Raji (cell line): ENCODE data around the gene EZR.

Source experiments
- POLR2A ChIP-seq: IDR thresholded peaks from 2 replicates; pipeline ENCODE4 v1.6.1; 2011; ENCODE audit warnings: low read depth, low read length, control low read depth; ENCODE audit not compliant: insufficient read depth

The EZR gene

DNA sequence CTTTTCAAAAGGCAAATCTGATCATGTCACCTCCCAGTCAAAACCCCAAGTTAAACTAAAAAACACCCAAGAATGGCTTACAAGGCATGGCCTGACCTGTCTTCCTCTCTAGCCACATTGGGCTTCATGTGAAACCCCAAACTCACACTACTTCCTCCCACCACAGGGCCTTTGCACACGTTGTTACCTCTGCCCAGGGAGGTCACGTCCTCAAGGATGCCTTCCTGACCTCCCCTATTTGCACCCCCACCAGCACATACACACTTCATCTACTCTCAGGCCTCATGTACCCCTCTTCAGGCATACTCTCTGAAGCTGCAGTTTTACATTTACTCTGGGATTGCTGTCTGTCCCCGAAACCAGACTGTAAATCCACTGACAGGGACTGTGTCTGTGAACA, 6.1 kb downstream of the EZR start:
- TF ChIP-seq POLR2A = no peak

GRCh38 chr6:158812611-158813010, 6.6 kb downstream of the EZR start:
- no peak for TF ChIP-seq POLR2A

DNA sequence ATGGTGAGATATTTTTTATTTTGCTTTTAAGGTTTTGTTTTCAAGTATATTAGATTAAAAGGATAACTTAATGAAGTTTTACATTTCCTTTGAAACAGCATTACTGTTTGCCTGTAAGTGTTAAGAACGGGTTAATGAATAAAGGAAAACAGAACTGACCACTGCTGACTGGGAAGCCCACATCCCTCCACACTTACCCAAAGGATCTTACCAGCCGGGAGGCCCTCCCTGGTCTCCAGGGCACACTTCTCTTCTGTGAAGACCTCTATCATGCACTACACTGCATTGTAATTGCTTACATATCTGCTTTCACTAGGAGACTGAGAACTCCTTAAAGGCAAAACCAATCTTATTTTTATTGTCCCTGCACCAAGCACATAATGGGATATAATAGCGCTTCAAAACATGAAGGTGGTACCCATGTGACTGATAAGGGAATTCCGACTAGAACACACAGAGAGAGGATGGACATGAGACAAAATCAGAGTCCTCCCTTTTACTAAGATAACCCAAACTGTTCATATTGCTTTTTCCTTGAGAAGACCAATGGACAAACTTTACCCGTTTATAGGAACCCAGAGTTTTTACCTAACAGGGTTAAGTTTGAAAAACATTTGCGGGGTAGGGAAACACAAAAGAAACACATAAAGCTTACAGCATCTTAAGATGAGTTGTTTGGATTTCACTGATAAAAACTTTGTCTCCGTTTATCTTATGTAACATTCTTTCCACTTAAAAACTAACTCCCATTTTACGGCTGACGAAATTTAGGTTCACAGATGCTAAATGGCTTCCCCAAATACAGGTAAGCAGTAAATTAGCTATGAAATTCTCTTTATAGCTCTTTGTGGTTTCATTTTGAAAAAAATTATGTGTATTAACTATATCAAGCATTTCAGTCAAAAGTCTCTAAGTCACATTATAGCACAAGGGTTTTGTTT, 8.7 kb downstream of the EZR start:
- no peak for TF ChIP-seq POLR2A

DNA sequence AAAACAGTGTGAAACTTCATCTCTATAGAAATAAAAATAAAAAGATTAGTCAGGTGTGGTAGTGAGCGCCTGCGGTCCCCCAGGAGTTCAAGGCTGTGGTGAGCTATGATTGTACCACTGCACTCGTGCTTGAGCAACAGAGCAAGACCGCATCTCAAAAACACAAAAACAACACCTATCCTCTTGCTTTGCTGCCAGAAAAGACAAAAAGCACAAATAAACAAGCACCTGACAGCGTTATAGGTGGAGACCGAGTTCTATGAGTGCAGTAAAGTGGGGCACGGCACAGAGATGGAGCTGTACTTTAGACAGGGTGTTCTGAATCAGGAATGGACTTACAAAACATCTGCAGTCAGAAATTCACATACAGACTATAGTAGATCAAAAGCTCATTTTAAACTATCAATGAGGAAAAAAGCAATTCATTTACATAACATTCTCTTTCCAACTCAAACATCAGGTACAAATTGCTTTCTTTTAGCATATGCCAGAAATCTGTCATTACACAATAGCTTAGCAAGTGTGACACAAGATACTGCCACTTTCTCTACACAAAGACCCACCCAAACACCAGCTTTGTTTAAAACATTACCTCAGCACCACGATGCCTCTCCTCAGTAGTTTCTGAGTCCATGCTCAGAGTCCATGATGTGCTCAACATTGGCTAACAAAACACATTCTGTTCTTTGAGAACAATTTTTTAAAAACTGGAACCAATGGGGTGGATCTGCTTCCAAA, 10.1 kb downstream of the EZR start:
- peak; percentile 42; the same call in 1 of the 2 replicates for TF ChIP-seq POLR2A

GRCh38 chr6:158808442-158808833, 10.7 kb downstream of the EZR start:
- no peak for TF ChIP-seq POLR2A

DNA sequence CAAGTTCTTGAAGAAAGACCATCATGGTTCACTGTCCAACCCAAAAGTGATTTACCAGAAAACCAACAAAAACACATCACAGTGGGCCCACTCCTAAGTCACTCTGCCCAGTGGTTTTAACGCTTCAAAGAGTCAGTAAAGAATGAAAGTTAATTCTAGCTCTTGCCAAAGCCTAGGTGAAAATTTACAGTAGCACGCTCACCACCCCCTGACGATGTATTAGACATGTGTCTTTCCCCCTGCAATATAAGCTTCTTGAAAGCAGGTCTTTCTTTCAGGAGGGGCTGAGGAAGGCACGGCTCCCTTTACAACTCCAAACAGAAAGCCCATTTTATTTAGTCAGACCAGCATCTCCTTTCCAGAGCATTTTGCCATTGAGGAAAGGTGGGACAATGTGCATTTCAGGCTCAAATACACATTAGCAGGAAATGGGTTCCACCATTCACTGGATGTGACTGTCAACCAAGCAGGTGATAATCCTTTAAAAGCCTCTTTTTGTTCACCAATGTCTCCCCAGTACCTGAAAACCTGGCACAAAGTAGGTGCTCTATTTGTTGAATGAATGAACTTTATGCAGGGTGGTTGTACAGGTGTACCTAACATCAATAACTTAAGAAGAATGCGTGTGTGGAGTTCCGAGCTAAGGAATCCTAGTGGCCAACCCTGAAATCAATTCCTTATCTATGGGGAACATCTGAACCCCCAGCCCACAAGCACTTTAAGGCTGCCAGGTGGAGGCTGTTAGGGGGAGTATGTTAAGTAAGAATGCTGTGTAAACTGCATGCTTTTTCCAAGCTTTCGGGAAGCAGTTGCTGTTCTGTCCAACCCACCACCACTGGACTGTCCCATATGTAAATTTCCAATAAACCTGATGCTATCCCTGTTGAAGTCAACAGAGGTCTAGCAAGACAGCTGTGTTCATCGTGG, 11.4 kb downstream of the EZR start:
- no peak for TF ChIP-seq POLR2A

GRCh38 chr6:158805698-158806377, 13.3 kb downstream of the EZR start:
- TF ChIP-seq POLR2A = no peak

- no peak for TF ChIP-seq POLR2A
Observed at GRCh38 chr6:158804207-158804606, 15.0 kb downstream of the EZR start.

GRCh38 chr6:158803733-158804143, 15.4 kb downstream of the EZR start:
- no peak for TF ChIP-seq POLR2A

DNA sequence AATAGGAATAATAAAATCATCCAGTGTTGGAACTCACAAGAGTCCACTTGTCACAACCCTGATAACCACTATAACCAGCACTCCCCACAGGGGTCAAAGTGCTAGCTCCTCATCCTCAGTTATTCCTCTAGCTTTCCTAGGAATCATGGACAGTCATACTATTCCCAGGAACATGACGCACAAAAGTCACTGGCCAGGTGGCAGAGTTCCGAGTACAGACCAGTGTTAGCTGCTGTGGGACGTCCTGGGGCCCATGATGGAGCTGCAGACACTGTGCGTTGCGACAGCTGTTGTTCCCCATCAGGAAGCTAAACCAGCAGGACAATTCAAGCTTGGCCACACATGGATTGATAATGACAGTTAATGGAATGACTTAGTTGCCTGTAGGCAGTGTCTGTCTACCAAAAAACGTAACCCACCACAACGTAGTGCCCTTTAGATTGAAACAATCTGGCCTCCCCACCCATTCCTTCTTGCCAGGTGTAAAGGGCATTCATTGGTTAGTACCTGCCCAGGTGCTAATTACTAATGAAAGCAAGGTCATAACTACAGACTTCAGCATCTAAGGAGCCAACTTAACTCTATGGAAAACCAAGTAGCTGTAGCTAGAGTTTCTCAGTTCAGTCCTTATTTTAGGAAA, 17.4 kb downstream of the EZR start:
- TF ChIP-seq POLR2A = no peak

DNA sequence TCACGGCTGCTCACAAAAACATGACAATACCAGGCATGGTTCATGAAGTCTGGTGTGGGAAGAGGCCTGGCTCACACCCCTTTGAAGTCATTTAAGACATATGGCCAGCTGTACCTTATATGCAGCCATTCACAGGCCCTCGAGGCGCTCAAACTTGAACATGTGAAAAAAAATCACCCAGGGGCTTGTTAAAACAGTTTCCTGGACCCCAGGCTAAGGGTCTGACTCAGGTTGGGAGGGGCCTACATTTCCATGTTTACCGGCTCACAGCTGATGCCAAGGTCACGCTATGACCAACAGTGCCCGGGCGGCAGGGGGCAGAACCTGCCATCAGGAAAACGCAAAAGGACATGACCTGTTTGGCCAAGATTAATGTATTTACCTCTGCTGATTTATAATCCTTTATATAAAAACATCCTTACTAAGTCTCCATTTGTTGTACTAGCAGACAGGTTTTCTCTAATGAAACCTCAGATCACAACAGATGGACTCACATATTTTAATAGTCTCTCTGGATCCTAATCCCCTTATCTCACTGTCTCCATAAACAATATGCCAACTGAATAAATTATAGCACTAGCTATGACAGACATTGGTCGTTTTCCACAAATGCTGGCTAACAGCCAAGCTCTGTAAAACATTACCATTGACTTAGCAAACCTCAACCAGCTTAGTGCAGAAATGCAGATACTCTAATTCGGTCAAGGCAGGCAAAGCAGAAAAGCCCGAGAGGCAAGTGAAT, 19.9 kb downstream of the EZR start:
- TF ChIP-seq POLR2A = no peak

GRCh38 chr6:158798311-158798710, 20.9 kb downstream of the EZR start:
- TF ChIP-seq POLR2A = no peak

GRCh38 chr6:158797331-158798310, 21.5 kb downstream of the EZR start:
- TF ChIP-seq POLR2A = no peak

GRCh38 chr6:158796353-158796752, 22.8 kb downstream of the EZR start:
- TF ChIP-seq POLR2A = no peak
